HUES64 (cell line): ENCODE measurements around the gene RABL3.
A peak's percentile ranks its signal among the peaks of the same experiment; 100 is the strongest.
"Not testable (repeated sequence)": the region's sequence is repeated elsewhere in the genome, so short reads cannot be mapped to it uniquely, and the experiment has no call there.

ENCODE experiments used
- H3K27ac ChIP-seq: 2 replicates; pipeline ENCODE4 v1.7.0; 2013; ENCODE audit warnings: low read depth, low read length, inconsistent platforms
- H3K27me3 ChIP-seq: 2 replicates; pipeline ENCODE4 v1.6.1; 2013; ENCODE audit warnings: mild to moderate bottlenecking, low read length; ENCODE audit not compliant: insufficient read depth
- H3K36me3 ChIP-seq: 2 replicates; pipeline ENCODE4 v1.6.1; 2013; ENCODE audit warnings: mild to moderate bottlenecking, low read length; ENCODE audit not compliant: insufficient read depth
- H3K4me1 ChIP-seq: 2 replicates; pipeline ENCODE4 v1.6.1; 2013; ENCODE audit warnings: mild to moderate bottlenecking, low read length, moderate library complexity; ENCODE audit not compliant: insufficient read depth
- H3K4me3 ChIP-seq: 2 replicates; pipeline ENCODE4 v1.5.1; 2013; ENCODE audit warnings: mild to moderate bottlenecking, low read length, moderate library complexity
- H3K9ac ChIP-seq: 2 replicates; pipeline ENCODE4 v1.6.1; 2013; ENCODE audit warnings: mild to moderate bottlenecking, low read depth, low read length
- H3K9me3 ChIP-seq: 2 replicates; pipeline ENCODE4 v1.6.1; 2013; ENCODE audit warnings: low read depth, low read length; ENCODE audit not compliant: insufficient read depth
- WGBS: fragments of 150-250, 120-280 bp; methylation state at CpG from one replicate; pipeline ENCODE4 v1.1.7; 2013; ENCODE audit warnings: missing lambda C conversion rate; 5-methylcytosine and 5-hydroxymethylcytosine counted together

RABL3 gene

DNA sequence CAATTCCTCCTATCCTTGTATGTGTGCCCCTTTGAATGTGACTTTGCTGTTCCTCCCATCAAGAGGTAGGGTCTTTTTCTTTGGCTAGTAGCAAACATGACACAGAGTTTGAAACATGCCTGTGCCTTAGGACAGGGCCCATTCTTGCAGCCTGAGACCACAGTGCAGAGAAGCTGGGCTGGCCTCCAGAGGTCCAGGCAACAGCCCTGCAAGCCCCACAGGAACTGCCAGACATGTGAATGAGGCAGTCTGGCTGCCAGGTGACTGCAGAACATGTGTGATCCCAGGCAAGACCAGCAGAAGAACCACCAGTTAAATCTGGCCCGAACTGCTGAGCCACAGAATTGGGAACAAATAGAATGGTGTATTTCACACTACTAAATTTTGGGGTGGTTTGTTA, 59.1 kb downstream of the RABL3 start:
- Histone ChIP-seq H3K27me3 (no peaks in the 10 kb centered on the region), H3K9ac (no peak overlapping the region), H3K4me1 (peaks cover 27% of the 10 kb centered on the region), H3K4me3 (no peak overlapping the region), H3K27ac (no peak overlapping the region), H3K9me3 (peaks cover 8% of the 10 kb centered on the region), H3K36me3 (no peaks in the 10 kb centered on the region)
- WGBS: 88% methylated on average over 1 of the region's 1 CpG

DNA sequence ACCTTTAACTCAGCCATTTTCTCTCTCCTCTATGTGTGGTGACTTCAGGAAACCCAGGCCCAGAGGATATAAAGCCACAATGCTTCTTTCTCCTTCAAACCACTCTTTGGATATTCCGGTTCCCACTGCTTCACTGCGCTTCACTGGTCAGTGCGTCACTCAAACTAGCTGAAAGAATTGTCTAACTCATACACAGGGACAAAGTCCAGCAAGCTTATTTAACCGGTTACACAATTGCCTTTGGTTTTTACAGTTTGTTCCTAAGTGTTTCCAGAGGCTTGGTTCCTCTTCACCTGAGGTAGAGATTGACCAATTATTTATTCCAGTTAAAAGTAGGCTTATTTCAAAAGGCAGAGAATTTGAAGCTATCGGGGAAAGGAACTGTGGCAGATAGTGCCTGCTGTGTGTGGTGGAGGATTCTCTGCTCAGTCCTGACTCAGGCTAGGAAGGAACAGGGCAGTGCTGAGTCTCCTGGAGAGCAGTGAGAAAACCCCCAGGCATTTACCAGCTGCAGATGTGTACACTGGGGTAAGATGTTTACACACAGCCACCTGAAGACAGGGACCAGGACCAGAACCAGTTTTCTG, 60.1 kb downstream of the RABL3 start, which contains the start of gene HGD:
Gene HGD, minus strand, starts transcription at position 145 of the 587 bp plus-strand sequence. Its CDS starts 128 bp downstream, at position 17.
- Histone ChIP-seq H3K27ac (peak within 1 kb of the TSS; percentile 67; the same call in 1 of the 2 replicates), H3K4me3 (no peak within 1 kb of the TSS), H3K4me1 (peaks cover 33% of the 10 kb centered on the region), H3K9ac (no peak within 1 kb of the TSS), H3K27me3 (no peaks in the 10 kb centered on the region), H3K9me3 (peaks cover 13% of the 10 kb centered on the region), H3K36me3 (no peaks in the 10 kb centered on the region)
- WGBS: 95% methylated on average over 5 of the region's 5 CpGs

DNA sequence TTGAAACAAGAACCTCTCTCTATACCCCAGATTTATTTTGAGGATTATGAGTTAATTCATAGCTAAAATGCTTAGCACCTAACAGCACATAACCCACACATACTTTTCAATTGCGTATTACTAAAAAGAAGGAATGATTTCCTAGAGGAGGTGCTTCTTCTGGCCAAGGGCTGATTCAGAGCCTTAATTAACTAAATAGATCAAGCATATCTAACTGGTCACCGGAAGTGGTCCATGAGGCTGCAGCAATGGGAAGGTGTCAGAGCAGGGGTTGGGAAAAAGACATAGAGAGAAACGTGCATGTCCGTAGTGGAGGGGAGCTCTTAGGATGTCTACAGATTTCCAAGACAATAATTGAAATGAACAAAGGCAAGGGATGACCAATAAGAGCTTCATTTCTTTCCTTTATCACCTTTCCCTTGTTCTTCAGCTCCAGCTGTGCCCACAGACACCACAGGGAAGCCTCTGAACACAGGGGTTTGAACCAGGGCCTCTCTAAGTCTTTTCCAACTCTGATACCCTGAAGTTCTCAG, 60.7 kb downstream of the RABL3 start:
- no peak overlapping the region for H3K27ac ChIP-seq
- no peak overlapping the region for H3K9ac ChIP-seq
- 86% methylated on average over 4 of the region's 4 CpGs for WGBS
- H3K36me3 ChIP-seq: no peaks in the 10 kb centered on the region
- H3K4me3 ChIP-seq: no peak overlapping the region
- H3K4me1 ChIP-seq: peaks cover 34% of the 10 kb centered on the region
- peaks cover 13% of the 10 kb centered on the region for H3K9me3 ChIP-seq
- no peaks in the 10 kb centered on the region for H3K27me3 ChIP-seq

DNA sequence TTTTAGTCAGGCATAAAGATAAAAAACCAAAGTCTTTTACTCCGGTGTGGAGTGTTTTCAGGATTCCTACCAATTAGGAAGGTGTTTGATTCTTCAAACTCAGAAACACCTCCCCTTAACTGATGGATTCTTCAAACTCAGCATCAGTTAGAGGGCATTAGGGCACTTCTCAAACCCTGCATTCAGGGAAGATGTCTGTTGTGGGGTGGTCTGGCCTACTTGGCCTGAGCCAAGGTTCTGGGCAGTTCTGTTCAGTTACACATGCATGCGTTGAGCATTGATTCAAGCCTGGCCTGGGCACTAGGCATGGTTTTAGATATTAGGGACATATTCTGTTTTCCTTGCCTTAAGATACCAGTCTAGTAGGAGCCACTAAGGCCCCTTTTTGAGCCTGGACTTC, 61.3 kb downstream of the RABL3 start:
- H3K9me3 ChIP-seq: peaks cover 13% of the 10 kb centered on the region
- WGBS: 100% methylated on average over 2 of the region's 2 CpGs
- H3K9ac ChIP-seq: no peak overlapping the region
- no peaks in the 10 kb centered on the region for H3K36me3 ChIP-seq
- no peak overlapping the region for H3K4me3 ChIP-seq
- H3K27me3 ChIP-seq: no peaks in the 10 kb centered on the region
- H3K27ac ChIP-seq: peak overlapping the region; percentile 67; the same call in 1 of the 2 replicates
- H3K4me1 ChIP-seq: peaks cover 36% of the 10 kb centered on the region

DNA sequence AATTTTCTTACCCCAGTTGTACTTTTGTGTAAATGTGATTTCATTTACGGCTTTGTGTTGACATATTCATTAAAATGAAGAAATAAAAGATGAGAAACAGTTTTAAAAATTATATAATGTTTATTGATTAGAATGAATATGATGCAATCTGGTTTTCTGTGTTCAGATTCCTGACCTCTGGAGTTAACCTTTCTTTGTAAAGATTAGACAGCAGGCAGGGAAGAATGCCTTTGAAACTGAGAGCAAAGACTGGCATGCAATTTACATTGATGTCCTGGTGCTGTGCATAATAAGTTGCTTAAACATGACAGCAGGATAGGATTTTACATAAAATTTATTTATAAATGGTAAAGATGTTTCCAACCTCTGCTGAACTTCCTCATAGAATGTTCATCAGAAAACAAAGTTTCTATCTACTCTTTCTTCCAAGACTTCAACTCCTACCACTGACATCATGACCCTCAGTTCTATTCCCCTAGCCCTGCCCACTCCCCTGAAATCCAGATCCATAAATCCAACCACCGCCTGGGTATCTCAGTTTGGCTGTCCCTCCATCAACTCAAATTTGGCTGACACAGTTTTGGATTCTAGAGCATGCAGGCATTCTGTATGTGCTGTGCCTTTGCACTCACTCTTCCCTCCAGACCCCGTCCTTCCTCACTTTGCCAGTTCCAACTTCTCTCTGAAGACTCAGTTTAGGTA, 62.0 kb downstream of the RABL3 start:
- H3K4me1 ChIP-seq: peaks cover 36% of the 10 kb centered on the region

DNA sequence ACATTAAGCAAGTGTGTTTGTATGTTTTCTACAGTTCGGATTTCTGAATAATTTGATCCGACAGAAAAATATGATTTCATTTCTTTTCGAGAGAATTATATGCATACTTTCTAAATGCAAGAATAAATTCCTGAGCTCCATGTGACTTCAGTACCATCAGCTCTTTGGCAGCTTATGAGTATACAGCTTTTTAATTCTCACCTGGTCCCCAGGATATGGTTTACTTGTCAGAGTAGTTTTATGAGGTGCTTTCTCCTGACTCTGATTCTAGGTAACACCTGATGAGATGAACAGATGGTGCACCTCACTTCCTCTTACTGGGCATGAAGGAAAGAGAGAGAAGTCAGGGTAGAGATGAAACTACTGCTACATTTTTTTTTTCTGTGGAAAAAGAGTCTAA, 63.3 kb downstream of the RABL3 start:
- Histone ChIP-seq H3K9ac (peak overlapping the region; percentile 37; the same call in 1 of the 2 replicates), H3K27ac (peak overlapping the region; percentile 60), H3K4me1 (peaks cover 36% of the 10 kb centered on the region), H3K4me3 (no peak overlapping the region), H3K9me3 (peaks cover 13% of the 10 kb centered on the region), H3K36me3 (no peaks in the 10 kb centered on the region), H3K27me3 (no peaks in the 10 kb centered on the region)
- WGBS: 96% methylated on average over 3 of the region's 3 CpGs

More for the DNA sequence above, 62.0 kb downstream of the RABL3 start:
- 92% methylated on average over 3 of the region's 3 CpGs for WGBS
- H3K9me3 ChIP-seq: peaks cover 13% of the 10 kb centered on the region
- H3K36me3 ChIP-seq: no peaks in the 10 kb centered on the region
- no peaks in the 10 kb centered on the region for H3K27me3 ChIP-seq
- no peak overlapping the region for H3K4me3 ChIP-seq
- peak overlapping the region; percentile 67; the same call in 1 of the 2 replicates for H3K27ac ChIP-seq
- H3K9ac ChIP-seq: no peak overlapping the region

DNA sequence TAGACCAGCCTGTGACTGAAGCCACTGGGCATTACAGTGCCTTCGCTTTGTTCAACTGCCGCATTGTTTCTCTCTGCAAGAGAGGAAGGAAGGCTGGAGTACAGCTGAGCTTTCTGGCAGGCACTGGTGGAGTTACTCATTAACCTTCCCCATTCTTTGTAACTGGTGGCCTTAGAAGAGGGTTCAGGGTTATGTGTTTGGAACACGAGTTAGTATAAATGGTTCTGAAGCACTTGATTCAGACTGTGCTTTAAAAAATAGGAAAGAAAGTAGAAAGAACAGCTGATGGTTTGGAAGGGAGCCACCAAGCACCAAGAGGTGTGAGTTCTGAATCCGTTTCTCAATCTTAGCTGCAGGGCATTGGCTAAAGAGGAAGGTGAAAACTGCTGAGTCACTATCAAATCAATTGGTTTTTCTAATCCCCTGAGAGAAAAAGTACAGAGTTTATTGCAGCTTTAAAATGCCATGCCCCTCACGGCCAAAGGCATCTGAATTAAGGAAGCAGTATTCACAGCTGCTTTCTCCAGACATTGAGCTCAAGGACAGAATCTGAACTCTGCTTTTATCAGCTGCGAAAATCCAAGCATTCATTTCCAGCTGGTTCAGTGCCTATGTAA, 63.9 kb downstream of the RABL3 start:
- 62% methylated on average over 6 of the region's 6 CpGs for WGBS
- Histone ChIP-seq H3K36me3 (no peaks in the 10 kb centered on the region), H3K9me3 (peaks cover 13% of the 10 kb centered on the region), H3K9ac (peak overlapping the region; percentile 37; the same call in 1 of the 2 replicates), H3K4me1 (peaks cover 36% of the 10 kb centered on the region), H3K27ac (peak overlapping the region; percentile 60), H3K27me3 (no peaks in the 10 kb centered on the region), H3K4me3 (no peak overlapping the region)

DNA sequence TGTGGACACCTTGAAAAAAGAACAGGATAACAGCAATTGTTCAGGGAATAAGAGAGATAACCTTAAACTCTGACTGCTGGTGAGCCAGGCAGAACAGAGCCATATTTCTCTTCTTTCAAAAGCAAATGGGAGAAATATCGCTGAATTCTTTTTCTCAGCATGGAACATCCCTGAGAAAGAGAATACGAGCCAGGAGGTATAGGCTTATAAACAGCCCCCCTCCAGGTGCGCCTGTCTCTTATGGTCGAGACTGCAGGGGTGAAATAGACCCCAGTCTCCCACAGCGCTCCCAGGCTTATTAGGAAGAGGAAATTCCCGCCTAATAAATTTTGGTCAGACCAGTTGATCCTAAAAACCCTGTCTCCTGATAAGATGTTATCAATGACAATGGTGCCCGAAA, 65.1 kb downstream of the RABL3 start:
- 72% methylated on average over 6 of the region's 7 CpGs for WGBS
- not testable (repeated sequence) for H3K36me3 ChIP-seq, H3K4me3 ChIP-seq, H3K27me3 ChIP-seq, H3K9ac ChIP-seq
- peak overlapping the region; percentile 26; the same call in 1 of the 2 replicates for H3K27ac ChIP-seq
- peaks cover 13% of the 10 kb centered on the region for H3K9me3 ChIP-seq
- H3K4me1 ChIP-seq: peaks cover 35% of the 10 kb centered on the region

DNA sequence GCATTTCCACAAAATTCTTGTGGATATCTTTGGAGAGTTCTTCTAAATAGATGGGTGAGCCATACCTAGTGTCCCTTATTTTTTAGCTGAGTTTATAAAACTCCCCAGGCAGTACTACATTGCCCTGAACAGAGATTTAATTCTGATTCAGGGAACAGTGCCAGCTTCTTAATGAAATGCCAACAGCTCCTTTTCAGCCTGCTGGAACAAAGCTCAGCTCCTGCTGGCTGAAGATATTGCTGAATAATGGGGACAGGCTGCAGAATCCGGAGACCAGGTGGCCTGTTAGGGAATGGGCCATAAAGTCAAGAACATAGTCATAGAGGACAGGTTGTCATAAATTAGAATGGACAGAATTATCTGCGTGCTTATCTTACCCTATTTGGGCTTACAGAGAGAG, 69.2 kb downstream of the RABL3 start:
- Histone ChIP-seq H3K4me3 (no peak overlapping the region), H3K9me3 (peaks cover 5% of the 10 kb centered on the region), H3K9ac (no peak overlapping the region), H3K27ac (no peak overlapping the region), H3K36me3 (no peaks in the 10 kb centered on the region), H3K4me1 (peaks cover 8% of the 10 kb centered on the region), H3K27me3 (no peaks in the 10 kb centered on the region)
- WGBS: 82% methylated on average over 2 of the region's 2 CpGs

DNA sequence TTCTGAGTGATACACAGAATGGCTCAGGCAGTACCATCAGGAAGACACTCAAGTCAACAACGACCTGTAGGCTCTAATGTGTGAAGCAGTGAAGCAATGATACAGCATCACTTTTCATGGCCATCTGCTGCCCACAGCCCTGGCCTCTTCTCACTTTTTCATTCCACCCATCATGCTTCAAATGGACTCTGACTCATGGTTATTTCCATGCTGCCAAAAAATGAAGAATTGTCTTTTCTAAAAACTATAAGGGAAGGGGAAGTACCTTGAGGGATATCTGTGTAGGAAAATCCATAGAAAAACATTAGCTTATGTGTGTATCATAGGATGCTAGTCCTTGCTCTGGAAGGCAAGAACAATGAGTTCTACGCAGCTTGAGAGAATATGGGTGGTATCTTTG, 71.7 kb downstream of the RABL3 start:
- WGBS: 87% methylated on average over 2 of the region's 2 CpGs
- no peaks in the 10 kb centered on the region for H3K9me3 ChIP-seq
- H3K9ac ChIP-seq: no peak overlapping the region
- H3K4me1 ChIP-seq: no peaks in the 10 kb centered on the region
- H3K4me3 ChIP-seq: no peak overlapping the region
- no peaks in the 10 kb centered on the region for H3K36me3 ChIP-seq
- no peak overlapping the region for H3K27ac ChIP-seq
- H3K27me3 ChIP-seq: no peaks in the 10 kb centered on the region

DNA sequence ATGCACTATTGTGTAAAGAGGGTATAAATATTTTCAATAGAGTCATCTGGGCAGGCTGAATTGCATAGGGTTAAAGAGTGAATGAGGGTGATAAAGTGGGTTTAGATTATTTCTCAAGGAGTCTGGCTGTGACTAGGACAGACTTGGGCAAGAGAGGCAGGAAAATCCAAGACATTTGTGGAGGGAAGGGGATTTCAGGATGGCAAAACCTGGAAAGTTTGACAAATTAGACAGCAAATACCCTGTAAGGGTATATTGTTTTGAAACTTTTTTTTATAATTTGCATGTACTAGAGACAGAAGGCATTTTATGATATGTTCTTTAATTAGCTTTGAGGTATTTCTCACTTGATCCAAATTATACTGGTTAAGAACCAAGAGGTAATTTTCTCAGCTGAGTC, 77.4 kb downstream of the RABL3 start:
- Histone ChIP-seq H3K36me3 (no peaks in the 10 kb centered on the region), H3K9ac (no peak overlapping the region), H3K4me3 (no peak overlapping the region), H3K4me1 (no peaks in the 10 kb centered on the region), H3K9me3 (no peaks in the 10 kb centered on the region), H3K27ac (no peak overlapping the region), H3K27me3 (no peaks in the 10 kb centered on the region)
